T-helper 1 cell (primary cell): ENCODE measurements around the gene SALL3.

ENCODE experiments used
- DNase-seq, 5 donors: peaks; one replicate each; pipeline ENCODE4 v3.0.0-alpha.2; 2012 to 2020

The SALL3 gene

DNA sequence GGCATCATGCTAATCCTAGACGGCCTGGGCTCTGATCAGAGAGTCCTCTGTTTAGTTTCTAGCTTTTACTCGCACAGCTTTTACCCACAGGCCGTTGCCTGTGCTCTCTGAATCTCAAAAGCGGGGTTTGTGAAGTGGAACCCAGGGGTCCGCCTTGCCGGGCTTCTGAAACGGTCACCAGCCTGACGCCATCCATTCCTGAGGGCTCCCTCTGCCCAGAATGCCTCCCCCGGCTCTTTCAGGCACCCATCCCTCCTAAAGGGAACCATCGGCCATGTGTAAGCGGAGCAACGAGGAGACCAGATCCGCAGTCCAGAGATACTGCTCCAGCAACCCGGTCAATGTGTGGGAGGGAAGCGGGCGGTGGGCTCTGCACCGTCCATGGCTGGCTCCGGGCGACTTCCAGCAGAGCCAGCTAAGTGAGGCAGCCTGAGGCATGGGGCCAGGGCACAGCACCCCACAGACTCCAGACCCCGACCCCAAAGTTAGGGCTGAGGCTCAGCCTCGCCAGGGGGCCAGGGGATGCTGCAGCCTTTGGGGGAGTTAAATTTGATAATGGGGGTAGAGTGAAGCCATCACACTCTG lies 28.8 kb downstream of the SALL3 start:
- DNase-seq = no peak

DNA sequence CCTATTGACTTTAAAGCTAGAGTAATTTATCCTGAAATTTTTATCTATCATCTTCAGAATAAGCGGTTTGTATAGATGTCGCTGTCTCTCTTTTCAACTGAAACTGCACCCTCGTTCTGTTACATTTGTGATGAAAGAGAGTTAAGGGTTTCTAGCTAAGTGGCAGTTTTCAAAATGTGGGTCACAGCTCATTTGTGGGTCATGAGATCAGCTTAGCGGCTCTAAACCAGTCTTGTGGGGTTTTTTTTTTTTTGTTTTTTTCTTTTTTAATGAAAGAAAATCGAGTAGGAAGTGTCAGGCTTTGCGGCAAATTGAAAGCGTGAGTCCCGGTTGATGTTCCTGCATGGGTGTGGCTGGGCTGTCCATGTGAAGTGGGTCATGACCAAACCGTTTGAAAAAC lies 31.2 kb downstream of the SALL3 start:
- no peak for DNase-seq

DNA sequence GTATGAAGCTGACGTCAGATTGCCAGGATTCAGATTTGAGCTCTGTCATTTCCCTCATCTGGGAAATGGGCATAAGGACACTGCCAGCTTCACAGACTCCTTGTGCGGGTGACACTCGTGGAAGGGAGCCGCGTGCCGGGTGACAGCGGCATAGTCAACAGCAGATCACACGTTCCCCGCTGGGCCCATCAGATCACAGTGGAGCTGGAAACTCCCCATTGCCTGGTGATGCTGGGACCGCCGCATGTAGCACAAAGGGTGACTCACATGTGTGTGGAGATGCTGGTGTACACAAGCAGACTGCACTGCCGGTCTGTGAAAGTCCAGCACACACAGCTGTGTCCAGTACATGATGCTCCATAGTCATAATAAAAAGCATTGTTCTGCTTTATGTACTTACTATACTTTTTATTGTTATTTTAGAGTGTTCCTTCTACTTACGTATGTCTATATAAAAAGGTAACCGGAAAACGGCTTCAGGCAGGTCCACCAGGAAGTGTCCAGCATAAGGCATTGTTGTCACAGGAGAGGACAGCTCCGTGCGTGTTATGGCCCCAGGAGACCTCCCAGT lies 31.8 kb downstream of the SALL3 start:
- no peak for DNase-seq

DNA sequence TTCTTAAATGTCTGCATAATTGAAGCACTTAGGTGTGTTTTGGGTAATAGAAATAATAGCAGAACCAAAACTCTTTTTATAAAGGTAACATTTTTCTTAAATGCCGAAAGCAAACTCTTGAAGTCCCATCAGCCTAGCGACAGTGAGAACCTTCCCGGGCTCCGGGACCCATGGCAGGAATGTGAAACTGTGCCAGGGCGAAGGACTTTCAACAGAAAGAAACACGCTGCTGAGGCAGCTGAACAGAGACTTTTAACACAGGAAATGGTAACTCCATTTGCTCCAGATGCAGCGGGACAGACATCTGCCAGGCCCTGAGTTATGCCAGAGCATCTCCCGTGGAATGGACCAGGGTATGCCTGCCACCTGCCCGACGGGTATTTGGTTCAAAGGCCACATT lies 34.3 kb downstream of the SALL3 start:
- DNase-seq = no peak

DNA sequence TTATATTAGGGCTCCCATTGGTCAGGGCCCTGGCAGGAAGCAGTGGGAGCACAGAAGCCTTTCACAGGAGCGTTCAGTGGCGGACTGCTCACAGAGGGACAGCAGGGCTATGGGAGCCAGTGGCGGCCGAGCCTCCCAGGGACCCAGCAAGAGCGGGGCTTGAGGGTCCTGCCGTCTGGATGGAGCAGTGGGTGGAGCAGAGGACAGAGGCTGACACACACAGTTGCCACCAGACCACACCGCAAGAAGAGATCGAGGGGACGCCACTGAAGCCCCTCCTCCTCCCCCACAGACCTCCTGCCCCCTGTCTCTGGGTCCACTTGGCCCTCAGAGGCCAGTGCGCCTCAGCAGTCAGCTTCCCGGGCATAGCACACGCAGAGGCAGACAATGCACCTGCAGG lies 39.3 kb downstream of the SALL3 start:
- DNase-seq = no peak

DNA sequence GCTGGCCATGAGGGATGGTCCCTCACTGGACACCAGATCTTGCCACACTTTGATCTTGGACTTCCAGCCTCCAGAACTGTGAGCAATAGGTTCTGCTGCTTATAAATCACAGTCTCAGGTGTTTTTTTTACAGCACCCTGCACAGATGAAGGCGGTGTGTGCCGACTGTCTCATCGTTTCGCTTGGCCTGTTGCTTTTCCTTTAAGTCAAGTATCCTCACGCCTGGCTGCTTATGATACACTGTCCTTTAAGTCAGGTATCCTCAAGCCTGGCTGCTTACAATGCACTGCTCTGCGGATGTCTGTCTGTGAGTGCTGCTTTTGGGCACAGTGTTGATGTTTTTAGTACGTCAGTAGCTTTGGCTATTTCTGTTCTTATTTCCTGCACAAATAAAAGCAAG lies 40.3 kb downstream of the SALL3 start:
- no peak for DNase-seq

DNA sequence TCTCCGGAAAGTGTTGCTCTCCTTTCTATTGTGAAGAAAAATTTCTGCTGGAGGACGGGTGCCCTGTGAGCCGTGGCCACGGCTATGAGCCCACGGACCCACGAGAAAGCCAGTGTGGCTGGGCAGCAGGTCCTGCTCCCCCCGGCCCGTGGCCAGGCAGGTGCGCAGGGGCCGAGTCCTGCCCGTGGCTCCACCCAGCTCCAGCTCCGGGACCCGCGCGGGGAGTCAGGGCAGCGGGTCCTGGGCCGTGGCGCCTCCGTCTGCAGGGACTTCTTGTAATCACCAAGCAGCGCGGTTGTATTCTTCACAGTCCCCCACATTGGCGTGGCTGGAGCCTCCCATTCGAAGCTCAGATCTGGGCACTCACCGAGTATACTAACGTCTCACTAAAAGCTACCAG lies 43.0 kb downstream of the SALL3 start:
- DNase-seq = no peak

DNA sequence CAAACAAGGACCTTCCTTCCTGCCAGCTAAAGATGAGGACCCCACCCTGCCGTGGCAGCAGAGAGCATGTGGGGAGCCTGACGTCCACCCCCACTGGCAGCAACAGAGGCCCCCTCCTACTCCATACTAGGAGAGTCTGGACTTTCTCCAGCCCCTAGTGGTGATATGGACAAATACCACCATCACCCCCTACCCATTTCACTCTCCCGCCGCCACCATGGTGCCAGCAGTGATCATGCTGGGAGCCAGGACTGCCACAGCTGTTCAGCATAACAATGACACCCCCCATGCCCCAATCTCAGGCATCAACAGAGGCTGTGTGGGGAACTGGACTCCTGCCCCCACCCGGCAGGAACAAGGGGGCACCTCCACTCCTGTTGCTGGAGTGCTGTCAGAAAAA lies 46.9 kb downstream of the SALL3 start:
- no peak for DNase-seq

DNA sequence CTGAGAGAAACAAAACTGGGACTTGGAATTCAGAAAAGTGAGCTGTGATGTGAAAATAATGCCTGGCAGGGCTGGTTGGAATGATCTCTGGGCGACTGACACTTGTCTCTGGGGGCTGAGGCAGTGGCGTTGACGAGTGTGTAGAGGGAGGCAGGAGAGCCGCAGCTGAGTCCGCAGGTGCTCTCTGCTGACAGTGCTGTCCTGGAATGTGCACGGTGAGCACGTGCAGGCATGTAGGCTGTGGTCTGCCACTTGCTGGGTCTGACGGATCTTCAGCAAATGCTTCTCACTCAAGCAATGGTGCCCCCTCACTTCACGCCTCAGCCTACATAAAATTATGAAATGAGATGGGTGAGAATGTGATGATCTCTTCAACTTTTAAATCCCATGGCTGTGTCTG lies 51.1 kb downstream of the SALL3 start:
- DNase-seq = no peak

DNA sequence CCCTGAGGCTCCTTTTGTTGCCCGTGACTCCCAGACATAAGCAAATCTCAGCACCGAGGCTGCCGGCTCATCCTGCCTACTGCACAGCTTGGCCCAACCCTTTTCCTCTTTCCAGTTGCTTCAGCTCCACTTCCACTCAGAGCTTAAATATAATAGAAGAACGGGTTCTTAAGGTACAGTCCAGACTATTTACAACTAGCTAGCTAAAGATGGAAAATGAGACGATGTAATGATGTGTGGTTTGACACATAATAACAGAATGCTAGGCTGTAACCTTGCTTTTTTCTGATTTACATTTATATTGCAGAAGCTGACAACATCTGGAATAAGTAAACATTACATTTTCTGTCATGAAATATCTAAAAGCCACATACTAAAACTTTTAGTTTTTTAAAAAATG lies 62.7 kb downstream of the SALL3 start:
- no peak for DNase-seq

DNA sequence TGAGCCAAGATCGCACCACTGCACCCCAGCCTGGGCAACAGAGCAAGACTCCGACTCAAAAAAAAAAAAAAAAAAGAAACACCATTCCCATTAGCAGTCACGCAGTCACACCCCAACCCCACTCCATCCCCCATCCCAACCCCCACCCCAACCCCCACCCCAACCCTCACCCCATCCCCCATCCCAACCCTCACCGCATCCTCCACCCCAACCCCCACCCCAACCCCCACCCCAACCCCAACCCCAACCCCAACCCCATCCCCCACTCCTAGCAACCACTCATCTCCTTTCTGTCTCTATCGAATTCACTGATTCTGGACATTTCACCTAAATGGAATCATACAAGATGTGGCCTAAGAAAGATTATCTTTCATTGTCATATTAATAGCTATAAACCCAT lies 63.7 kb downstream of the SALL3 start:
- no peak for DNase-seq

DNA sequence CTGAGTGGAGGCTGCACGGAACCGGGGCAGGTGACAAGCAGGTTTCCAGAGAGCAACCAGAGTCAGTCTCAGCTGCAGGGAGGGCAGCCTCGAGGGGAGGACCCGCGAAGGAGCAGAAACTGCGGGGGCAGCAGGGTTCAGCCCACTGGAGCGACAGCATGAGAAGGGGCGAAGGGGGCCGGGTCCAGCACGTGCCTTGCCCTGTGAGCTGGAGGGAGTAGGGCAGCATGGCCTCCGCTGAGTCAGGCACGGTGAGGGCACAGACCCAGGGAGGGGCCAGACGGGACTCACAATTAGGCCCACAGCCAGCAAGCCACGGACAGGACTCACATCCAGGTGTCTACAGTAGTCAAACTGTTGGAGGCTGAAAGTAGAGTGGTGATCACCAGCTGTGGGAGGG lies 66.9 kb downstream of the SALL3 start:
- DNase-seq = no peak

DNA sequence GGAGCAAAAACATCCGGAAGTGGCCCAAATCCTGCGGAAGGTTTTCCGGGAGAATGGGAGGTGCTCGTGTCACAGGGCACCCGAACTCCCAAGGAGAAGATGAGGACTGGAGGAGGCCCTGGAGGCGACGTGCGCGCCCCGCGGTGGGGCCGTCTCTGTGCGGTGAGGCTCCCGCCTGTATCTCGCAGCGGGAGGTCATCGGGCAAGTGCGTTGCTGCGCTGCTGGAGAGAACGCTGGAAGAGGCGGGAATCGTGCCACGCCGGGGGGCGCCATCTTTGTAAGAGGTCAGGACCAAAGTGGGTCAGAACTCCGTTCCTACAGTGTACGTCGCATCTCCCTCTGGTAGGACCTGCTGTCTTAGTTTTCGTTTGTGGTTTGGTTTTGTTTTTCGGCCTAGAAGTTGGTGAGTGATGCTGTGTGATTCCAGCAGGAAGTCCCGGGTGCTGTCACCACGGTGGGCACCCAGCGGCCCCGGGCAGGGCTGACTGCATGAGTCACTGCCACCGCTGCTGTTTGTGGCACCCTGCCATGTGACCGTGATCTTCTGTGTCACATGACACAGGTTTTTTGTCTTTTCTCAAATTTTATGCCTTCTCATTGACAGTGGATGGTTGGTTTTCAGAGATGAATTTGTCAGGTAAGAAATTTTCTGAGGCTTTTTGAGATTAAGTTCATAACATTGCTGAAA lies 68.1 kb downstream of the SALL3 start:
- no peak for DNase-seq

DNA sequence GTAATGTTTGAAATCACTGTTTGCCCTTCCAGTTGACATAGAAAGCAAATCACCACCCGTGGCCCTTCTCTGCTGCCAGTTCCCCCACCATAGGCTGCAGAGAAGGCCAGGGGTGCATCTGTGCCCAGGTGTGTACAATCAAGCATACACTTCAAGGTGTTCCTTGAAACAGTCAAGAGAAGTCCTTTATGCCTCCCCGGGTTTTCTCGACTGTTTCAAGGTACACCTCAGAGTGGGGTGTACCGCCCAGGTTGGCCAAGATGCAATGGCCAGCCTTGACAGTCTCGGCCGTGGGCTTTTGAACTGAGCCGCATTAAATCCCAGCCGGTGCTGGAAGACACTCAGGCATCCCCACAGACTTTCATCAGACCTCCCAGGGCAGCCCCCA lies 68.6 kb downstream of the SALL3 start:
- DNase-seq = no peak

DNA sequence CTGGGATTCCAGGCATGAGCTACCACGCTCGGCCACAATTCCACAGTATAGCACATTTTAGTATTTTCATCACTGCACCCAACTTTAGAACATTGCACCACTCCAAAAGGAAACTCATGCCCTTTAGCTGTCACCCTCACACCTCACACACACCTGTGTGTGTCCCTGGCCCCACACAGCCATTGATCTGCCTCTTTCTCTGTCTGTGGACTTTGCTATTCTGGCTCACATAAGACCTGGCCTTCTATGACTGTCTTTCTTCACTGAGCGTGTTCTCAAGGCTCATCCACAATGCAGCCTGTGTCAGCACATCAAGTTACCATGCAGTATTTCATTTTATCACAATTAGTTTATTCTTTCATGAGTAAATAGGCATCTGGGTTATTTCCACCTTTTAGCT lies 69.9 kb downstream of the SALL3 start:
- no peak for DNase-seq
